GM19467 (cell line): Measurements from ENCODE around the gene NAA25.
A peak's percentile ranks its signal among the peaks of the same experiment; 100 is the strongest.
"Not testable (repeated sequence)": the region's sequence is repeated elsewhere in the genome, so short reads cannot be mapped to it uniquely, and the experiment has no call there.

Source experiments
- ATAC-seq: cut with Tn5 transposase; IDR thresholded peaks from one replicate; pipeline ENCODE4 v1.9.1; 2021; ENCODE audit warnings: mild to moderate bottlenecking, moderate library complexity; ENCODE audit not compliant: unreplicated experiment

The NAA25 gene

GRCh38 chr12:112063273-112063672 is 45.3 kb downstream of the NAA25 start:
- no peak for ATAC-seq

GRCh38 chr12:112061137-112061536 is 47.4 kb downstream of the NAA25 start:
- no peak for ATAC-seq

GRCh38 chr12:112049351-112049750 is 59.2 kb downstream of the NAA25 start:
- no peak for ATAC-seq

- no peak for ATAC-seq
These were observed 62.6 kb downstream of the NAA25 start for GRCh38 chr12:112046003-112046402.

- ATAC-seq, result not testable (repeated sequence)
These were observed 72.0 kb downstream of the NAA25 start for GRCh38 chr12:112036614-112037013.

GRCh38 chr12:112035219-112035785 is 73.3 kb downstream of the NAA25 start:
- ATAC-seq, result no peak

- no peak for ATAC-seq
These were observed 76.3 kb downstream of the NAA25 start for GRCh38 chr12:112032292-112032691.

GRCh38 chr12:112031472-112031871 is 77.1 kb downstream of the NAA25 start:
- ATAC-seq, result no peak

- no peak for ATAC-seq
These were observed 79.3 kb downstream of the NAA25 start for GRCh38 chr12:112029301-112029700.

- no peak for ATAC-seq
These were observed 82.7 kb downstream of the NAA25 start for GRCh38 chr12:112025808-112026375.

- ATAC-seq, result no peak
These were observed 84.7 kb downstream of the NAA25 start for GRCh38 chr12:112023759-112024396.

GRCh38 chr12:112022241-112023016 is 86.2 kb downstream of the NAA25 start:
- ATAC-seq, result no peak

GRCh38 chr12:112020947-112021457 is 87.6 kb downstream of the NAA25 start:
- ATAC-seq, result no peak

- no peak for ATAC-seq
These were observed 89.9 kb downstream of the NAA25 start for GRCh38 chr12:112018571-112019237.

GRCh38 chr12:112017041-112017440 is 91.5 kb downstream of the NAA25 start:
- ATAC-seq, result no peak

GRCh38 chr12:112015938-112016337 is 92.6 kb downstream of the NAA25 start:
- no peak for ATAC-seq

GRCh38 chr12:112013601-112014402 is 94.8 kb downstream of the NAA25 start:
- ATAC-seq, result peak; percentile 2

- ATAC-seq, result peak; percentile 67
These were observed 95.6 kb downstream of the NAA25 start, which contains the start of the genes ERP29 and TMEM116 for GRCh38 chr12:112012775-112013600. Gene ERP29 (plus strand): TSS chr12:112013426. CDS start chr12:112013466, 40 bp downstream. Gene TMEM116 (minus strand): TSS chr12:112013165. CDS start chr12:112005270, 7,895 bp downstream.

GRCh38 chr12:112011685-112012084 is 96.9 kb downstream of the NAA25 start:
- ATAC-seq, result no peak
